CD4-positive, alpha-beta memory T cell (primary cell): ENCODE data around the gene APBA2. TPM values are rescaled to one million over a fixed set of nuclear protein-coding genes. Genes with fewer than 3 reads are reported as not detected.
A peak's percentile ranks its signal among the peaks of the same experiment; 100 is the strongest.

Experiments used
- CTCF ChIA-PET: fragments of 350-600 bp; sonication (Branson Sonifier 250); formaldehyde crosslinking; loops from one replicate; lab custom pipeline; 2021; ENCODE audit warnings: inconsistent platforms; ENCODE audit not compliant: partially characterized antibody; lab: Charles Lee
- POLR2A ChIA-PET: fragments of 350-600 bp; sonication (Branson Sonifier 250); formaldehyde crosslinking; loops from one replicate; lab custom pipeline; 2021; ENCODE audit not compliant: partially characterized antibody; lab: Charles Lee
- DNase-seq, 5 donors: peaks; one replicate each; pipeline versions ENCODE4 v3.0.0 to v3.0.0-alpha.2; 2020 to 2022; ENCODE audit warnings: mixed read lengths in 1 of 5
- H3K27ac ChIP-seq: one replicate; pipeline ENCODE4 v1.7.0; 2013; ENCODE audit warnings: low read depth, low read length
- H3K27me3 ChIP-seq: 2 replicates; pipeline ENCODE4 v1.7.0; 2013; ENCODE audit warnings: mild to moderate bottlenecking, low read length, moderate library complexity; ENCODE audit not compliant: insufficient read depth
- H3K36me3 ChIP-seq: 2 replicates; pipeline ENCODE4 v1.7.0; 2013; ENCODE audit warnings: mild to moderate bottlenecking, low read length, moderate library complexity; ENCODE audit not compliant: insufficient read depth
- H3K4me1 ChIP-seq: 2 replicates; pipeline ENCODE4 v1.7.0; 2013; ENCODE audit warnings: mild to moderate bottlenecking, low read length, moderate library complexity; ENCODE audit not compliant: insufficient read depth
- H3K4me3 ChIP-seq, 2 donors: one replicate each; pipeline ENCODE4 v1.7.0; 2013; ENCODE audit warnings: low read length in 2 of 2, mild to moderate bottlenecking in 1 of 2
- H3K9me3 ChIP-seq, 2 donors: one replicate each; pipeline ENCODE4 v1.7.0; 2013; ENCODE audit warnings: low read length in 2 of 2, control low read depth in 1 of 2; ENCODE audit not compliant: control insufficient read depth in 1 of 2
- H3K27ac Mint-ChIP-seq, 7 donors: one replicate each; pipeline ENCODE4 v1.8.0; 2020 to 2021; ENCODE audit warnings: mixed read lengths in 7 of 7, mild to moderate bottlenecking in 6 of 7, inconsistent platforms in 3 of 7, moderate library complexity in 3 of 7
- H3K27me3 Mint-ChIP-seq, 2 donors: one replicate each; pipeline ENCODE4 v1.8.0; 2020 to 2021; ENCODE audit warnings: mixed read lengths in 2 of 2
- H3K36me3 Mint-ChIP-seq, 2 donors: one replicate each; pipeline ENCODE4 v1.8.0; 2020 to 2021; ENCODE audit warnings: mixed read lengths in 2 of 2, inconsistent platforms in 1 of 2, mild to moderate bottlenecking in 1 of 2
- H3K4me1 Mint-ChIP-seq, 4 donors: one replicate each; pipeline ENCODE4 v1.8.0; 2020 to 2021; ENCODE audit warnings: mixed read lengths in 4 of 4, mild to moderate bottlenecking in 1 of 4
- H3K4me3 Mint-ChIP-seq, 8 donors: one replicate each; pipeline ENCODE4 v1.8.0; 2020 to 2021; ENCODE audit warnings: mixed read lengths in 8 of 8, mild to moderate bottlenecking in 7 of 8, moderate library complexity in 6 of 8, inconsistent platforms in 3 of 8
- H3K9me3 Mint-ChIP-seq, 8 donors: one replicate each; pipeline ENCODE4 v1.8.0; 2020 to 2021; ENCODE audit warnings: mixed read lengths in 8 of 8, mild to moderate bottlenecking in 5 of 8, inconsistent platforms in 3 of 8, moderate library complexity in 1 of 8
- intact Hi-C: fragments of 100-400 bp; cut with micrococcal nuclease; formaldehyde crosslinking; loops from one replicate; pipeline ENCODE4 v1.15.1; 2023
- polyA plus RNA-seq, 2 donors: library from polyadenylated mRNA; unstranded; fragments of 300-500 nt; fragmentation: Illumina TruSeq; gene quantifications; one replicate each; pipeline ENCODE4 v1.2.3, GENCODE V29; 2021
- total RNA-seq, 2 experiments: library from RNA; stranded (reverse); gene quantifications; one replicate each; pipeline ENCODE4 v1.2.3, GENCODE V29; 2021

APBA2 gene
- total and polyA plus RNA-seq, 4 experiments from 2014 or later = 11.1 to 57.3 (median 40.4) TPM

- no peaks in the 10 kb centered on the region for H3K36me3 Mint-ChIP-seq
- intact Hi-C loops = loop anchor here (10.0 kb wide), 1 partner anchor 935 kb away; no protein-coding TSS in a partner anchor
- Histone ChIP-seq H3K27me3 (peaks cover 6% of the 10 kb centered on the region), H3K4me3 (no peak overlapping the region), H3K36me3 (no peaks in the 10 kb centered on the region), H3K4me1 (peaks cover 8% of the 10 kb centered on the region), H3K9me3 (no peaks in the 10 kb centered on the region), H3K27ac (no peak overlapping the region)
- H3K27ac Mint-ChIP-seq = no peak overlapping the region
- ChIA-PET CTCF (interaction anchor here (0.6 to 1.5 kb wide), 12 partner anchors 9 to 674 kb away, joined by 3 to 9 read pairs (median 3); no protein-coding TSS in a partner anchor), POLR2A (no interaction called here)
- peaks cover 0 to 1% (median 0%) of the 10 kb centered on the region in 8 donors for H3K9me3 Mint-ChIP-seq
- peak in 4 of 5 donors; percentile 35 to 37 (median 36) for DNase-seq
- H3K27me3 Mint-ChIP-seq = peaks cover 27 to 33% of the 10 kb centered on the region in 2 donors
- H3K4me3 Mint-ChIP-seq = peak overlapping the region in 3 of 8 donors; percentile 27 to 61 (median 34)
- H3K4me1 Mint-ChIP-seq = peaks cover 6 to 12% (median 7%) of the 10 kb centered on the region in 4 donors
Measured at GRCh38 chr15:29139540-29140459, 254.0 kb downstream of the APBA2 start.

- H3K27ac Mint-ChIP-seq = no peak overlapping the region
- no peaks in the 10 kb centered on the region for H3K36me3 Mint-ChIP-seq
- Histone ChIP-seq H3K27me3 (peaks cover 6% of the 10 kb centered on the region), H3K27ac (no peak overlapping the region), H3K4me3 (no peak overlapping the region), H3K4me1 (peaks cover 8% of the 10 kb centered on the region), H3K9me3 (no peaks in the 10 kb centered on the region), H3K36me3 (no peaks in the 10 kb centered on the region)
- peaks cover 0 to 1% (median 0%) of the 10 kb centered on the region in 8 donors for H3K9me3 Mint-ChIP-seq
- peaks cover 27 to 35% of the 10 kb centered on the region in 2 donors for H3K27me3 Mint-ChIP-seq
- ChIA-PET CTCF (interaction anchor here (0.6 to 1.5 kb wide), 11 partner anchors 8 to 674 kb away, joined by 3 to 9 read pairs (median 3); no protein-coding TSS in a partner anchor), POLR2A (interaction anchor here (0.6 kb wide), 1 partner anchor 14 kb away, joined by 3 read pairs; no protein-coding TSS in a partner anchor)
- DNase-seq = no peak
- peaks cover 6 to 12% (median 7%) of the 10 kb centered on the region in 4 donors for H3K4me1 Mint-ChIP-seq
- intact Hi-C loops = loop anchor here (10.0 kb wide), 1 partner anchor 934 kb away; no protein-coding TSS in a partner anchor
- H3K4me3 Mint-ChIP-seq = peak overlapping the region in 1 of 8 donors; percentile 61
Measured at GRCh38 chr15:29140475-29141307, 254.9 kb downstream of the APBA2 start.

GRCh38 chr15:29141308-29142128 lies 255.7 kb downstream of the APBA2 start:
- Histone ChIP-seq H3K4me3 (no peak overlapping the region), H3K27ac (no peak overlapping the region), H3K4me1 (peaks cover 8% of the 10 kb centered on the region), H3K36me3 (no peaks in the 10 kb centered on the region), H3K27me3 (peaks cover 6% of the 10 kb centered on the region), H3K9me3 (no peaks in the 10 kb centered on the region)
- CTCF ChIA-PET = no interaction called here
- intact Hi-C loops = loop anchor here (10.0 kb wide), 1 partner anchor 933 kb away; no protein-coding TSS in a partner anchor
- H3K4me1 Mint-ChIP-seq = peaks cover 6 to 12% (median 7%) of the 10 kb centered on the region in 4 donors
- no peak overlapping the region for H3K27ac Mint-ChIP-seq
- H3K4me3 Mint-ChIP-seq = no peak overlapping the region
- no peaks in the 10 kb centered on the region for H3K36me3 Mint-ChIP-seq
- peaks cover 26 to 35% of the 10 kb centered on the region in 2 donors for H3K27me3 Mint-ChIP-seq
- DNase-seq = no peak
- peaks cover 0 to 1% (median 0%) of the 10 kb centered on the region in 8 donors for H3K9me3 Mint-ChIP-seq
- POLR2A ChIA-PET = no interaction called here

GRCh38 chr15:29142129-29142747 lies 256.5 kb downstream of the APBA2 start:
- Mint-ChIP-seq H3K36me3 (no peaks in the 10 kb centered on the region), H3K4me3 (no peak overlapping the region), H3K4me1 (peaks cover 6 to 12% (median 7%) of the 10 kb centered on the region in 4 donors), H3K27me3 (peaks cover 23 to 35% of the 10 kb centered on the region in 2 donors), H3K27ac (no peak overlapping the region), H3K9me3 (no peaks in the 10 kb centered on the region)
- Histone ChIP-seq H3K27ac (no peak overlapping the region), H3K9me3 (no peaks in the 10 kb centered on the region), H3K4me3 (no peak overlapping the region), H3K4me1 (peaks cover 8% of the 10 kb centered on the region), H3K27me3 (peaks cover 6% of the 10 kb centered on the region), H3K36me3 (no peaks in the 10 kb centered on the region)
- ChIA-PET CTCF (no interaction called here), POLR2A (no interaction called here)
- DNase-seq = no peak
- intact Hi-C loops = loop anchor here (10.0 kb wide), 1 partner anchor 933 kb away; no protein-coding TSS in a partner anchor

- DNase-seq = no peak
- POLR2A ChIA-PET = no interaction called here
Measured at GRCh38 chr15:29143293-29143692, 257.5 kb downstream of the APBA2 start.

More at GRCh38 chr15:29143293-29143692, 257.5 kb downstream of the APBA2 start:
- Mint-ChIP-seq H3K4me1 (peaks cover 6 to 11% (median 7%) of the 10 kb centered on the region in 4 donors), H3K27me3 (peaks cover 22 to 31% of the 10 kb centered on the region in 2 donors), H3K4me3 (no peak overlapping the region), H3K9me3 (no peaks in the 10 kb centered on the region), H3K27ac (no peak overlapping the region), H3K36me3 (no peaks in the 10 kb centered on the region)
- CTCF ChIA-PET = interaction anchor here (0.9 kb wide), 1 partner anchor 40 kb away, joined by 4 read pairs; no protein-coding TSS in a partner anchor
- peaks cover 6% of the 10 kb centered on the region for H3K27me3 ChIP-seq
- peaks cover 8% of the 10 kb centered on the region for H3K4me1 ChIP-seq
- no peaks in the 10 kb centered on the region for H3K9me3 ChIP-seq
- intact Hi-C loops = loop anchor here (10.0 kb wide), 1 partner anchor 932 kb away; no protein-coding TSS in a partner anchor
- H3K36me3 ChIP-seq = no peaks in the 10 kb centered on the region
- no peak overlapping the region for H3K4me3 ChIP-seq
- no peak overlapping the region for H3K27ac ChIP-seq
